HG02678 (cell line): Measurements from ENCODE around the gene LCE1B.

Experiments used
- ATAC-seq: cut with Tn5 transposase; IDR thresholded peaks from one replicate; pipeline ENCODE4 v1.9.1; 2021; ENCODE audit warnings: mild to moderate bottlenecking, moderate library complexity; ENCODE audit not compliant: unreplicated experiment

LCE1B gene

DNA sequence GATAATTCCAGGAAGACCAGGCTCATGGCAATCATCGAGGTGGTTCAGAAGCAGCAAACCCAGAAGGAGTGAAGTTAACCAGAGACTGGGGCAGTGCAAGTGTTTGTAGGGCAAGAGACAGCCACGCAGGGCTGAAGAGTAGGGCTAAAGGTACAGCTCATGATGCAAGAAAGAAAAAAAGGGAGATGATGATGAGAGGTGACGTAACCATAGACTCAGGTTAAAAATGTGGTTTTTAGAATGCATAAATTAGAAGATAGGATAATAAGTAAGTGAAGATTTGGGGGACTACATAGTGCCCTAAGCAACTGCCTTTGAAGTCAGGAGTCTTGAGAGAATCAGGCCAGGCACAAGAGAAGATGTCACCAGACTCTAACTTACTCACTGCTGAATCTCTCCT is 48.4 kb downstream of the LCE1B start:
- no peak for ATAC-seq

DNA sequence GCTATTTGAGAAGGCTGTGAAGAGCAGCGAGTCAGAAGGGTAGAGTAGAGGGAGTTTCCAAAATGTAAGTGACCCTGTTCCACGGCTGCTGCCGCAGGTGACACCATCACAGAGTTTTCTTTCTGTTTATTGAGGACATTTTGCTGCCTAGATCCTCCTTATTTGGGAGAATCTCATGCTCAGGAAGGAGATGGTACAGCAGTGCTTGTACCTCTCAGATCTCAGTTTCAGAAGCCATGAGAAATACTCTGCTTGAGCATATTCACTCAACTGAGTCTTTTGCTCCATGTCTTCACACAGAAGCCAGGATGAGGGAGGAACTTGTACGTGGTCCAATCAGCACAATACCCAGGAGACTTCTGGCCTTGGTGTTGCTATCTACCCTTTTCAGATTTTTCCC is 49.6 kb downstream of the LCE1B start:
- ATAC-seq = no peak
